Body of pancreas (tissue), 4 donors: Measurements from ENCODE around the gene PA2G4.

ENCODE experiments used
- CTCF ChIP-seq, 7 experiments: fragments of 450-650 bp in 4 of 7; fragments of 200-600 bp in 3 of 7; sonication (generic) in 3 of 7; IDR thresholded peaks; one replicate each; pipeline ENCODE4 v1.5.1; 2016 to 2019; ENCODE audit warnings: antibody characterized with exemption in 7 of 7
- POLR2A ChIP-seq, 3 donors: fragments of 450-650 bp; IDR thresholded peaks; one replicate each; pipeline ENCODE4 v1.6.1; 2016; ENCODE audit warnings: antibody characterized with exemption in 3 of 3, mild to moderate bottlenecking in 2 of 3

GRCh38 chr12:56157201-56158028, 53.1 kb downstream of the PA2G4 start:
- peak; percentile 43 to 91 (median 83) for TF ChIP-seq CTCF (IDR thresholded peaks at IDR 0.05)
- TF ChIP-seq POLR2A (IDR thresholded peaks at IDR 0.05) = no peak
